Measurements from ENCODE around the gene KLKB1. TPM values are rescaled to one million over a fixed set of nuclear protein-coding genes. Genes with fewer than 3 reads are reported as not detected.

KLKB1 gene
- total RNA-seq (2021) (not detected in 2 replicates), Bru-seq, nascent RNA (percentile 5 among the genes with signal in this experiment), BruChase-seq, experiment 1, labeled RNA remaining after a 2-hour chase (percentile 10 among the genes with signal in this experiment), BruChase-seq, experiment 2, labeled RNA remaining after a 6-hour chase (not detected)
- long read RNA-seq, result 0 reads

- no peaks in the 10 kb centered on the region for H4K20me1 ChIP-seq (ENCODE audit: insufficient read depth)
- no peaks in the 10 kb centered on the region for H3F3A ChIP-seq (ENCODE audit: insufficient read depth, low read depth)
- H3K27me3 ChIP-seq (ENCODE audit: insufficient read depth, low read depth), result no peaks in the 10 kb centered on the region
- no peaks in the 10 kb centered on the region for H3K36me3 ChIP-seq (ENCODE audit: low read depth)
- intact Hi-C loops (cut with micrococcal nuclease; ENCODE audit: unreplicated experiment), result no loop called here
- H3K4me1 ChIP-seq (replicated peaks; ENCODE audit: insufficient read depth), result no peaks in the 10 kb centered on the region
- ChIA-PET CTCF (no interaction called here), POLR2A (ENCODE audit: unreplicated experiment) (no interaction called here)
- H3K9me2 ChIP-seq (ENCODE audit: insufficient read depth), result no peaks in the 10 kb centered on the region
- H3K4me3 ChIP-seq, result no peak within 1 kb of the TSS
- H2AFZ ChIP-seq, result no peak within 1 kb of the TSS
- BruUV-seq (replicated peaks), result no TSS peak
- H3K27ac ChIP-seq, result no peak within 1 kb of the TSS
- DNase-seq, result no peak
- H3K4me2 ChIP-seq, result no peak within 1 kb of the TSS
- H3K9me3 ChIP-seq (ENCODE audit: insufficient read depth, low read depth), result no peaks in the 10 kb centered on the region
- TF ChIP-seq EZH2 (IDR thresholded peaks at IDR 0.05; ENCODE audit: low read depth), result no peak
- TF ChIP-seq, protein P1, sequence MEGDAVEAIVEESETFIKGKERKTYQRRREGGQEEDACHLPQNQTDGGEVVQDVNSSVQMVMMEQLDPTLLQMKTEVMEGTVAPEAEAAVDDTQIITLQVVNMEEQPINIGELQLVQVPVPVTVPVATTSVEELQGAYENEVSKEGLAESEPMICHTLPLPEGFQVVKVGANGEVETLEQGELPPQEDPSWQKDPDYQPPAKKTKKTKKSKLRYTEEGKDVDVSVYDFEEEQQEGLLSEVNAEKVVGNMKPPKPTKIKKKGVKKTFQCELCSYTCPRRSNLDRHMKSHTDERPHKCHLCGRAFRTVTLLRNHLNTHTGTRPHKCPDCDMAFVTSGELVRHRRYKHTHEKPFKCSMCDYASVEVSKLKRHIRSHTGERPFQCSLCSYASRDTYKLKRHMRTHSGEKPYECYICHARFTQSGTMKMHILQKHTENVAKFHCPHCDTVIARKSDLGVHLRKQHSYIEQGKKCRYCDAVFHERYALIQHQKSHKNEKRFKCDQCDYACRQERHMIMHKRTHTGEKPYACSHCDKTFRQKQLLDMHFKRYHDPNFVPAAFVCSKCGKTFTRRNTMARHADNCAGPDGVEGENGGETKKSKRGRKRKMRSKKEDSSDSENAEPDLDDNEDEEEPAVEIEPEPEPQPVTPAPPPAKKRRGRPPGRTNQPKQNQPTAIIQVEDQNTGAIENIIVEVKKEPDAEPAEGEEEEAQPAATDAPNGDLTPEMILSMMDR (conservative IDR thresholded peaks at IDR 0.05), result no peak
- no peaks in the 10 kb centered on the region for H3K79me2 ChIP-seq (ENCODE audit: low read depth)
Measured at GRCh38 chr4:186227221-186227620, at the start of gene KLKB1. KLKB1 (plus strand) TSS chr4:186227507; CDS start chr4:186228196, 689 bp downstream.

DNA sequence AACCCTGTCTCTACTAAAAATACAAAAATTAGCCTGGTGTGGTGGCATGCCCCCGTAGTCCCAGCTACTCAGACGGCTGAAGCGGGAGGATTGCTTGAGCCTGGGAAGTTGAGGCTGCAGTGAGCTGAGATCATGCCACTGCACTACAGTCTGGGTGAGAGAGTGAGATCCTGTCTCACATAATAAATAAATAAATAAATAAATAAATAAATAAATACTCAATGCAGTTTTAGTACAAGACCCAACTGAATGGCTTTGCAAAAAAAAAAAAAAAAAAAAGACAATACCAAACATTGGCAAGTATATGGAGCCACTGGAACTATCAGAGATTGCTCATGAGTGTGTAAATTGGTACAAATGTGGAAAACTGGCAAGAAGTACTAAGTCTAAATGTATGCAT lies 39.2 kb upstream of the KLKB1 start:
- BruUV-seq (replicated peaks), result no TSS peak
- Histone ChIP-seq H3K9me3 (ENCODE audit: insufficient read depth, low read depth) (no peaks in the 10 kb centered on the region), H3K4me3 (no peak overlapping the region), H3F3A (ENCODE audit: insufficient read depth, low read depth) (no peaks in the 10 kb centered on the region), H2AFZ (no peak overlapping the region), H3K4me1 (replicated peaks; ENCODE audit: insufficient read depth) (peaks cover 8% of the 10 kb centered on the region), H3K9me2 (ENCODE audit: insufficient read depth) (no peaks in the 10 kb centered on the region), H4K20me1 (ENCODE audit: insufficient read depth) (no peaks in the 10 kb centered on the region), H3K79me2 (ENCODE audit: low read depth) (no peaks in the 10 kb centered on the region), H3K27ac (no peak overlapping the region), H3K36me3 (ENCODE audit: low read depth) (no peaks in the 10 kb centered on the region), H3K4me2 (no peak overlapping the region), H3K27me3 (ENCODE audit: insufficient read depth, low read depth) (no peaks in the 10 kb centered on the region)
- no peak for TF ChIP-seq EZH2 (IDR thresholded peaks at IDR 0.05; ENCODE audit: low read depth)
- TF ChIP-seq, protein P1 (conservative IDR thresholded peaks at IDR 0.05), result no peak
- no peak for DNase-seq
- CTCF ChIA-PET, result no interaction called here
- POLR2A ChIA-PET (ENCODE audit: unreplicated experiment), result no interaction called here
- intact Hi-C loops (cut with micrococcal nuclease; ENCODE audit: unreplicated experiment), result no loop called here

- H3K36me3 ChIP-seq (ENCODE audit: low read depth), result no peaks in the 10 kb centered on the region
- peaks cover 8% of the 10 kb centered on the region for H3K4me1 ChIP-seq (replicated peaks; ENCODE audit: insufficient read depth)
- H3K9me2 ChIP-seq (ENCODE audit: insufficient read depth), result no peaks in the 10 kb centered on the region
- H3K4me3 ChIP-seq, result peak overlapping the region; percentile 70; the same call in 1 of the 2 replicates
- TF ChIP-seq, protein P1 (conservative IDR thresholded peaks at IDR 0.05), result no peak
- no peak for TF ChIP-seq EZH2 (IDR thresholded peaks at IDR 0.05; ENCODE audit: low read depth)
- no peaks in the 10 kb centered on the region for H3K27me3 ChIP-seq (ENCODE audit: insufficient read depth, low read depth)
- H4K20me1 ChIP-seq (ENCODE audit: insufficient read depth), result no peaks in the 10 kb centered on the region
- no peaks in the 10 kb centered on the region for H3K9me3 ChIP-seq (ENCODE audit: insufficient read depth, low read depth)
- BruUV-seq (replicated peaks), result no TSS peak
- H3K27ac ChIP-seq, result no peak overlapping the region
- CTCF ChIA-PET, result no interaction called here
- peak overlapping the region; percentile 92 for H3K4me2 ChIP-seq
- POLR2A ChIA-PET (ENCODE audit: unreplicated experiment), result no interaction called here
- no peak for DNase-seq
- no peak overlapping the region for H2AFZ ChIP-seq
- intact Hi-C loops (cut with micrococcal nuclease; ENCODE audit: unreplicated experiment), result loop anchor here (2.0 kb wide), 1 partner anchor 121 kb away; the partner anchor contains the start of gene TLR3
- no peaks in the 10 kb centered on the region for H3F3A ChIP-seq (ENCODE audit: insufficient read depth, low read depth)
- H3K79me2 ChIP-seq (ENCODE audit: low read depth), result no peaks in the 10 kb centered on the region
Measured at GRCh38 chr4:186189656-186190055, 37.7 kb upstream of the KLKB1 start.

Measured in PC-9 (cell line).